Keratinocyte (primary cell): Measurements from ENCODE around the gene RALGPS1. TPM values are rescaled to one million over a fixed set of nuclear protein-coding genes. Genes with fewer than 3 reads are reported as not detected.

Experiments
- DNase-seq: peaks from one replicate; pipeline ENCODE4 v3.0.0-alpha.2; 2011; ENCODE audit warnings: low read depth, missing footprints, low spot score
- FAIRE-seq: peaks from 2 replicates; lab custom pipeline; 2011; peaks lifted over from hg19 to GRCh38; lab: Jason Lieb, UNC
- H2AFZ ChIP-seq: 2 replicates; pipeline ENCODE4 v1.6.0; 2012; ENCODE audit warnings: low read length, control low read depth, inconsistent platforms; ENCODE audit not compliant: control insufficient read depth
- H3K27ac ChIP-seq: 2 replicates; pipeline ENCODE4 v1.5.1; 2011; ENCODE audit warnings: low read length; ENCODE audit not compliant: control insufficient read depth, insufficient read depth
- H3K27me3 ChIP-seq: 3 replicates; pipeline ENCODE4 v1.6.0; 2011; ENCODE audit warnings: low read length; ENCODE audit not compliant: control insufficient read depth, insufficient read depth; ENCODE audit errors: extremely low read depth
- H3K36me3 ChIP-seq, 2 experiments: 2 replicates in 1 of 2; 3 replicates in 1 of 2; pipeline ENCODE4 v1.5.1; 2011; ENCODE audit warnings: low read length in 2 of 2, mild to moderate bottlenecking in 1 of 2; ENCODE audit not compliant: control insufficient read depth in 2 of 2, insufficient read depth in 2 of 2; ENCODE audit errors: extremely low read depth in 1 of 2
- H3K4me1 ChIP-seq: 3 replicates; pipeline ENCODE4 v1.5.1; 2011; ENCODE audit warnings: low read length; ENCODE audit not compliant: control insufficient read depth, insufficient read depth; ENCODE audit errors: extremely low read depth
- H3K4me2 ChIP-seq: 3 replicates; pipeline ENCODE4 v1.6.0; 2011; ENCODE audit warnings: low read depth, low read length; ENCODE audit not compliant: control insufficient read depth, insufficient read depth; ENCODE audit errors: extremely low read depth
- H3K4me3 ChIP-seq, 3 experiments: fragments of 200-600 bp in 1 of 3; sonication (generic) in 1 of 3; 2 replicates in 2 of 3; 3 replicates in 1 of 3; pipeline ENCODE4 v1.5.1; 2011 to 2016; ENCODE audit warnings: low read length in 3 of 3, mild to moderate bottlenecking in 3 of 3, control low read depth in 2 of 3, inconsistent platforms in 1 of 3, low read depth in 1 of 3, mixed read lengths in 1 of 3, mixed run types in 1 of 3, moderate library complexity in 1 of 3; ENCODE audit not compliant: control insufficient read depth in 2 of 3, insufficient read depth in 2 of 3; ENCODE audit errors: extremely low read depth in 1 of 3
- H3K79me2 ChIP-seq: 2 replicates; pipeline ENCODE4 v1.6.0; 2012; ENCODE audit warnings: low read length; ENCODE audit not compliant: control insufficient read depth, insufficient read depth
- H3K9ac ChIP-seq: 3 replicates; pipeline ENCODE4 v1.6.0; 2011; ENCODE audit warnings: low read length; ENCODE audit not compliant: control insufficient read depth, insufficient read depth; ENCODE audit errors: extremely low read depth
- H3K9me1 ChIP-seq: 3 replicates; pipeline ENCODE4 v1.6.0; 2011; ENCODE audit warnings: low read length; ENCODE audit not compliant: control insufficient read depth, insufficient read depth; ENCODE audit errors: extremely low read depth
- H3K9me3 ChIP-seq: 2 replicates; pipeline ENCODE4 v1.5.1; 2012; ENCODE audit warnings: low read depth, low read length; ENCODE audit not compliant: control insufficient read depth
- H4K20me1 ChIP-seq: 3 replicates; pipeline ENCODE4 v1.6.0; 2011; ENCODE audit warnings: low read length; ENCODE audit not compliant: control insufficient read depth, insufficient read depth; ENCODE audit errors: extremely low read depth
- EZH2 ChIP-seq: IDR thresholded peaks from one replicate; pipeline ENCODE4 v1.6.1; 2012; ENCODE audit warnings: inconsistent platforms, mild to moderate bottlenecking, low read length, moderate library complexity
- dilution Hi-C: fragments of 300-500 bp; cut with MboI; formaldehyde crosslinking; loops from one replicate; pipeline ENCODE4 v1.7.0; 2020; ENCODE audit warnings: low sequenced_read_pairs; ENCODE audit not compliant: extremely low pct_ligation_motif_present
- polyA plus RNA-seq, 5 experiments: library from polyadenylated mRNA; depleted of rRNA in 3 of 5; stranded (reverse) in 3 of 5; stranded (forward) in 1 of 5; unstranded in 1 of 5; fragments of >200 nt; gene quantifications; 1 replicate in 1 of 5; 2 replicates in 3 of 5; 3 replicates in 1 of 5; pipeline versions ENCODE4 v1.2.1 to v1.2.3, GENCODE V29; 2011 to 2012; ENCODE audit warnings: missing spikeins in 2 of 5, low read depth in 1 of 5, low replicate concordance in 1 of 5
- TF ChIP-seq, protein P1 (sequence below), 3 experiments: IDR thresholded peaks in 1 of 3; conservative IDR thresholded peaks in 1 of 3; optimal IDR thresholded peaks in 1 of 3; 2 replicates in 2 of 3; 3 replicates in 1 of 3; pipeline versions ENCODE3 to v1.5.1; 2011; ENCODE audit warnings: low read length in 3 of 3, mild to moderate bottlenecking in 3 of 3, moderate library complexity in 2 of 3, control low read depth in 1 of 3, inconsistent platforms in 1 of 3; ENCODE audit not compliant: insufficient read depth in 2 of 3; ENCODE audit errors: extremely low read depth in 1 of 3

The RALGPS1 gene
- polyA plus RNA-seq, 1 donor (not counting 4 experiments of a cell fraction or from before 2014, with no cell fraction given) = 0.56 TPM

DNA sequence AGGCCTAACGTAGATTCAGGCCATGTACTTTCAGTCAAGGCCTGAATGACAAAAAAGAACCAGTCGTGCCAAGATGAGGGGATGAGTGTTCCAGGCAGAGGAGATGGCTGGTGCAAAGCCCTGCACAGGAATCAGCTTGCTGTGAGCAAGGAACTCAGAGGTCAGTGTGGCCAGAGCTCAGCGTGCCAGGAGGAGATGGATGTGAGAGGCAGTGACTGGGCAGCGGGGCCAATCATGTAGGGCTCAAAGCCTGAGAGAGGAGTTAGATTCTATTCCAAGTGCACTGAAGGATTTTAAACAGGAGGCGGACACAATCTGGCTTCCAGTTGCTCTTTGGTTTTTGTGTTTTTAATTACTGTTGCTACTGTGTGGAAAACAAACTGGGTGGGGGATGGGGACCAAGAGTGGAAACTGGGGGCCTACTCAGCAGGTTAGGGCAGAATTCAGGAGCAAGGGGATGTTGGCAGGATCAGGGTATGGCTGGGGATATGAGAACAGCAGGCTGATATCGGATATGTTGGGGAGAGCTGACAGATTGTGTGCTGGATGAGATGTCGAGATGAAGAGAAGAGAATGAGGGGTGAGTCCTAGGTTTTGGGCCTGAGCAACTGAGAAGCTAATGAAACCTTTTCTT is 143.5 kb downstream of the RALGPS1 start:
- no peak for FAIRE-seq
- H3K4me3 ChIP-seq = no peak overlapping the region
- H3K36me3 ChIP-seq = no peaks in the 10 kb centered on the region
- H2AFZ ChIP-seq = no peak overlapping the region
- H3K9me1 ChIP-seq = no peaks in the 10 kb centered on the region
- DNase-seq = no peak
- H3K27me3 ChIP-seq = no peaks in the 10 kb centered on the region
- dilution Hi-C loops = no loop called here
- peaks cover 8% of the 10 kb centered on the region for H3K4me1 ChIP-seq
- H3K9ac ChIP-seq = no peak overlapping the region
- no peaks in the 10 kb centered on the region for H3K79me2 ChIP-seq
- H4K20me1 ChIP-seq = no peaks in the 10 kb centered on the region
- H3K4me2 ChIP-seq = no peak overlapping the region
- H3K27ac ChIP-seq = no peak overlapping the region
- TF ChIP-seq EZH2 = no peak
- TF ChIP-seq, protein P1, sequence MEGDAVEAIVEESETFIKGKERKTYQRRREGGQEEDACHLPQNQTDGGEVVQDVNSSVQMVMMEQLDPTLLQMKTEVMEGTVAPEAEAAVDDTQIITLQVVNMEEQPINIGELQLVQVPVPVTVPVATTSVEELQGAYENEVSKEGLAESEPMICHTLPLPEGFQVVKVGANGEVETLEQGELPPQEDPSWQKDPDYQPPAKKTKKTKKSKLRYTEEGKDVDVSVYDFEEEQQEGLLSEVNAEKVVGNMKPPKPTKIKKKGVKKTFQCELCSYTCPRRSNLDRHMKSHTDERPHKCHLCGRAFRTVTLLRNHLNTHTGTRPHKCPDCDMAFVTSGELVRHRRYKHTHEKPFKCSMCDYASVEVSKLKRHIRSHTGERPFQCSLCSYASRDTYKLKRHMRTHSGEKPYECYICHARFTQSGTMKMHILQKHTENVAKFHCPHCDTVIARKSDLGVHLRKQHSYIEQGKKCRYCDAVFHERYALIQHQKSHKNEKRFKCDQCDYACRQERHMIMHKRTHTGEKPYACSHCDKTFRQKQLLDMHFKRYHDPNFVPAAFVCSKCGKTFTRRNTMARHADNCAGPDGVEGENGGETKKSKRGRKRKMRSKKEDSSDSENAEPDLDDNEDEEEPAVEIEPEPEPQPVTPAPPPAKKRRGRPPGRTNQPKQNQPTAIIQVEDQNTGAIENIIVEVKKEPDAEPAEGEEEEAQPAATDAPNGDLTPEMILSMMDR (optimal IDR thresholded peaks at IDR 0.05 in 1 of 3, IDR thresholded peaks at IDR 0.05 in 1 of 3, conservative IDR thresholded peaks at IDR 0.05 in 1 of 3; ENCODE audit: extremely low read depth in 1 of 3, insufficient read depth in 2 of 3, low read length in 3 of 3) = no peak
- no peaks in the 10 kb centered on the region for H3K9me3 ChIP-seq

DNA sequence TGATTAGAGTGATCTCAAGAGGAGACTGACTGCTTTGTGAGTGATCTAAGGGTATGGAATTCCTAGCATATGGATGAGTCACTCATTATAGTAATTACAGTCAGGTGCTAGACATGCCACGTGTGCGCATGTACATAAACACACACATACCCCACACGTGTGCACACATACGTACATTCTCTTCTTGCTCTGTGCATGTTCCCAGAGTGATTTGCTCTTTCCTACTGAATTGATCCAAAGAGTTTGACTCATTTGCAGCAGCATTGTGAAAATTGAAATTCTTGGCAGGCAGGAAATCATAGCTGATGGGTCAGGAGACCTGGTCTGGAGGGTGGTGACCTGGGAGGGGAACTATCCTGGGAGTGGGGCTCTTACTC is 144.1 kb downstream of the RALGPS1 start:
- no peaks in the 10 kb centered on the region for H3K27me3 ChIP-seq
- no peak for TF ChIP-seq EZH2
- TF ChIP-seq, protein P1 (optimal IDR thresholded peaks at IDR 0.05 in 1 of 3, IDR thresholded peaks at IDR 0.05 in 1 of 3, conservative IDR thresholded peaks at IDR 0.05 in 1 of 3; ENCODE audit: extremely low read depth in 1 of 3, insufficient read depth in 2 of 3, low read length in 3 of 3) = no peak
- peaks cover 8% of the 10 kb centered on the region for H3K4me1 ChIP-seq
- H3K4me2 ChIP-seq = no peak overlapping the region
- dilution Hi-C loops = no loop called here
- H3K9ac ChIP-seq = no peak overlapping the region
- no peaks in the 10 kb centered on the region for H3K36me3 ChIP-seq
- no peaks in the 10 kb centered on the region for H3K9me1 ChIP-seq
- H3K79me2 ChIP-seq = no peaks in the 10 kb centered on the region
- DNase-seq (peak; percentile 45), FAIRE-seq (peak; percentile 63)
- no peak overlapping the region for H3K4me3 ChIP-seq
- no peaks in the 10 kb centered on the region for H3K9me3 ChIP-seq
- no peak overlapping the region for H2AFZ ChIP-seq
- no peak overlapping the region for H3K27ac ChIP-seq
- H4K20me1 ChIP-seq = no peaks in the 10 kb centered on the region
